C4-2B (cell line): Measurements from ENCODE around the gene CRABP1.

Experiments used
- H3K27ac ChIP-seq: fragments of 450-650 bp; 2 replicates; pipeline ENCODE4 v1.5.1; 2017
- ZFX ChIP-seq: fragments of 450-650 bp; IDR thresholded peaks from 2 replicates; pipeline ENCODE4 v1.6.1; 2017
- TF ChIP-seq, protein P1 (sequence below): fragments of 450-650 bp; conservative IDR thresholded peaks from 2 replicates; pipeline ENCODE4 v1.5.1; 2017; ENCODE audit warnings: mild to moderate bottlenecking

The CRABP1 gene

DNA sequence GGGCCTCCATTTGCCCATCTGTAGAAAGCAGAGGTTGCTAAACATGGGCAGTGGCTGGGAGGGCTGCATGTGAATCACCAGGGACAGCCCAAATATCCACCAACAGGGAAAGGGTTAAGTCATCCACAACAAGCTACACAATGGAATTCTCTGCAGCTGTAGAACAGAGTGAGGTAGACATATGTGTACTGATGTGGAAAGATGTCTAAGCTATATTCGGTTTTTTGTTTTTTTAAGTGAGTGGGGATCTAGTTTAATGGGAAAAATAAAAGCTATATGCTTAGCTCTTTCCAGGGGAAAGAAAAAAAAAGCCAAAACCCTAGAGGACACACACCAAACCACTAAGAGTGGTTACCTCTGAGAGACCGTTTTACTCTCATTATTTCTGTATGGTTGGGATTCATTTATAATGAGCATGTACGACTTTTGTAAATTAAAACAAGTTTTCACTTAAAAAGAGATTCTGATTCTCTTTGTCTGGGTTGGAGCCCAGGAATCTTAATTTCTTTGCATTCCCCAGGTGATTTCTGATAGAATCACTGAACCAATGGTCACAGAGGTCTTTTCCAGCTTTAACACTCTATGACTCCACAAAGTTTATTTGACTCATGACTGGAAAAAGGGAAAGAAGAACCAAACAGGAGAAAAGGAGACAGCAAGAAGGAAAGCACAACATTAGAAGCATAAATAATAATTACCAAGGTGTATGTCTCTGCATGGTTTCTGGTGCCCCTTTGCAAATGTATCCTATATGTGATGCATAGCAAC is 19.1 kb downstream of the CRABP1 start:
- no peak overlapping the region for H3K27ac ChIP-seq
- TF ChIP-seq, protein P1, sequence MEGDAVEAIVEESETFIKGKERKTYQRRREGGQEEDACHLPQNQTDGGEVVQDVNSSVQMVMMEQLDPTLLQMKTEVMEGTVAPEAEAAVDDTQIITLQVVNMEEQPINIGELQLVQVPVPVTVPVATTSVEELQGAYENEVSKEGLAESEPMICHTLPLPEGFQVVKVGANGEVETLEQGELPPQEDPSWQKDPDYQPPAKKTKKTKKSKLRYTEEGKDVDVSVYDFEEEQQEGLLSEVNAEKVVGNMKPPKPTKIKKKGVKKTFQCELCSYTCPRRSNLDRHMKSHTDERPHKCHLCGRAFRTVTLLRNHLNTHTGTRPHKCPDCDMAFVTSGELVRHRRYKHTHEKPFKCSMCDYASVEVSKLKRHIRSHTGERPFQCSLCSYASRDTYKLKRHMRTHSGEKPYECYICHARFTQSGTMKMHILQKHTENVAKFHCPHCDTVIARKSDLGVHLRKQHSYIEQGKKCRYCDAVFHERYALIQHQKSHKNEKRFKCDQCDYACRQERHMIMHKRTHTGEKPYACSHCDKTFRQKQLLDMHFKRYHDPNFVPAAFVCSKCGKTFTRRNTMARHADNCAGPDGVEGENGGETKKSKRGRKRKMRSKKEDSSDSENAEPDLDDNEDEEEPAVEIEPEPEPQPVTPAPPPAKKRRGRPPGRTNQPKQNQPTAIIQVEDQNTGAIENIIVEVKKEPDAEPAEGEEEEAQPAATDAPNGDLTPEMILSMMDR, result no peak
- TF ChIP-seq ZFX, result no peak

DNA sequence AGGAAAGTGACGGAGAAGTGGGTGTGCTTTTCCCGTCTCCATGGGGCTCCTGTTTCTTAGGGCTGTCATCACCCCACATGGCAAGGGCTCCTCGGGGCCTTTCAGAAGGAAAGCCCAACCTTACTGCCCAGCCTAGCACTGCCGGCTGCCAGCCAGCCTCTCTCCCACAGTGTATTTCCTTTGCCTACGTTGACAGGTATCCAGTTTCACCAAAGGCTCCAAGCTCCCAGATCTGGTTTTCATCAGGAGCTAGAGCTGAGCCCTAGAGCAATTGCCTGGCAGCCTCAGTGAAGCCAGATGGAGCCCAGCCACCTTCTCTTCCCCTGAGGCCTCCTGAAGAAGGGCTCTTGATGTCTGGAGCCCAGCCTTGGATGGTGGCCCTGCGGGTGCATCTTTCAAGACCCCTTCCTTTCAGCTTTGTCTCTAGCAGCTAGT is 20.2 kb downstream of the CRABP1 start:
- no peak overlapping the region for H3K27ac ChIP-seq
- TF ChIP-seq ZFX, result no peak
- TF ChIP-seq, protein P1, result no peak

DNA sequence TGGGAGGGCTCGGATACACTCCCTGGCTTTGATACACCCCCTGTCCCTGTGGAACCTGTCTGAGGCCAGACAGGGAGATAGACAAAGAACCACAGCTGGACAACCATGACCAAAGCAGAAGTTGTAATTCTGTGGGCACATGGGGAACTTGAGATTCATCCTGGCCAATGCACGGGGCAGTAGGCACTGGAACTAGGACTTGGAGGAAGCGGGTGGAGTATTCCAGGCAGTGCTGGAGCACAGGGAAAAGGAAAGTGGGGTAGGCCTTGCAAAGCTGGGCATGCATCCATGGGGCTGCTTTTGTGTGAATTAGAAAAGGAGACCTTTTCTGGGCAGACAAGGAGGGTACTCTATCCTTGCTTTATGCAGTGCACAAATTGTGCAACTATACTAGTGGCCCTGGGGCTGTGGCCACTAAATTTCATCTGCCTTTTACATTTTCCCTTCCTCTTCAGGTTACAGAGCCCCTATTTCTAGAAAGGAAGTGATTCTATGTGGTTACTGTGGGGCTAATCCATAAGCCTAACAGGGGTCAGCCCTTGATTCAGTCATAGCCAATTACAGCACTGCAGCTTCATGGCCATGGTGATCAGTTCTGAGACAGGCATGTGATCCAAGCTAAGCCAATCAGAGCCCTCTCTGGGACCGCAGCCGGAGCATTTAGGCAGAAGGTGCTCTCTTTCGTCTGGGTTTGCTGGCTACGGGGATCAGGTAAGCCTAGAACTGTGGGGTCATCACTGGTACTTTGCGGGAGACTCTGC is 21.0 kb downstream of the CRABP1 start:
- H3K27ac ChIP-seq, result no peak overlapping the region
- no peak for TF ChIP-seq ZFX
- TF ChIP-seq, protein P1, result no peak

DNA sequence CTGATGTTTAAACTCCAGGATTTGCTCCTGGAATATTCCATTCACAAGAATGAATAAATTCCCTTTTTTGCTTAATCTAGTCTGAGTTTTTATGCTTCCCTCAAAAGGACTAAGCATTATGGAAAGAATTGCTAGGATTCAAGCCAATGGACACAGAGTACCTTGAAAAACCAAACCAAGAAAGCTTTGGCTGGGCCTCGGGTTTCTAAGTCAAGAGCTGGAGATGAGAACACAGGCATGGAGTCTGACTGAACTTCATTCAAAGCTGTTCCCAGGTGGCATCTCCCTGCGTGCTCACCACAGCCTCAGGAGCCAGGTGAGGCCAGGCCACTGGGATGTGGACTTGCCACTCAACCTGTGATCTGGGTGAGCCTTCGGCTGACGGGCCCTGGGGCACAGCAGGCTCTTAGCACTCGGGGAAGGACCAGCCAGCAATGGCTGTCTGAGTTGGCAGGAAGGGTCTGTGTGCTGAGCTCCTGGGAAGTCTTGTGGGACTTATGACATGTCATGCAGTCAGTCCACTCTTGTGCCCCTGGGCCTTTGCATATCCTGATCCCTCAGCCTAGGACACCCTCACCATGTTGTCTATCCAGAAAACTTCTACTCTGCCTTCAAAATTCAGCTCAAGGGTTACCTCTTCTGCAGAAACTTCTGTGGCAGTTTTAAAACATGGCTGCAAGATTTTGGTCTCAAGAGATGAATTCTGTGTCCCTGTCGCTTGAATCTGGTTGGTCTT is 21.8 kb downstream of the CRABP1 start:
- TF ChIP-seq, protein P1, result no peak
- no peak for TF ChIP-seq ZFX
- H3K27ac ChIP-seq, result no peak overlapping the region

DNA sequence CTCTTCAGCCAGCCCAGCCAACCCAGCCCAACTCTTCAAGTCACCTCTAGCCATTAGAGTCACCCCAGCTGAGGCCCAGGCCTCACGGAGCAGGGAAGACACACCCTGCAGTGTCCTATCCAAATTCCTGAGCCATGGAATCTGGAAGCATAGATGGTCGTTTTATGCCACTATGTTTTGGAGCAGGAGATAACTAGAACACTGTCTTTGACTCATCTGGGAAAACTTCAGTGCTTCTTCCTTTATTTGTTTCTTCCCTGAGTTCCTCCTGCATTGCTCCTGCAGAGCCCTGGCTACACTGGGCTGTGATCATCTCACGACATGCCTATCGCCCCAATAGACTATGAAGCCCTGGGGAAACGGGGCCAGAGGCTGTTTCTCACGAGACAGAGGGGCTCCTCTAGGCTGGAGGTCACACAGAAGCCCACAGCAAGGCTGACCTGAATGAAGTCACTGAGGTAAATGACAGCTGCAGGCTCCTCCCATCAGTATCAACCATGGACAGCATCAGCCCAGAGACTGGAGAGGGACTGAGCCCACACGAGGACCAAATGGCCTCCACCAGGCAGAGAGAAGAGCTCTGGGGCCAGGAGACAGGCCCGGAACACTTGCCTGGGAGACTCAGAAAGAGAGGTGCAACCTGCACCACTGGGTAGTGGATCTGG is 22.7 kb downstream of the CRABP1 start:
- TF ChIP-seq ZFX, result no peak
- TF ChIP-seq, protein P1, result no peak
- H3K27ac ChIP-seq, result no peak overlapping the region

DNA sequence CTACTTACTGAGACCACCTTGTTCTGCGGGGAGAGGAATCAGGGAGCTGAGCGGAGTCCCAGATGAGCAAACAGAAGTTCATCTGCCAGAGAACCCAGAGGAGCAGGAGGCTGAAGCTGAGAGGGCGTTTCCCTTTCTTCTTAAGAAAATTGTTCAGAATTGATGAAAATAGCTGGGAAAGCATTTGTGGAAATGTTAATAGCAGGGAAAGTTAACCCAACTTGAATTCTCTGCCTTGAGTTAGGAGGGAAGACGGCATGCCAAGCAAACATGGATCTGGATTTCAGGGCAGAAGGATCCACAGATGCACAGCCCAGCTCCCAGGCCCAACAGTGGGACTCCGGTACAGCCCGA is 23.2 kb downstream of the CRABP1 start:
- TF ChIP-seq ZFX, result no peak
- TF ChIP-seq, protein P1, result no peak
- no peak overlapping the region for H3K27ac ChIP-seq
